ENCODE data around the gene STAT5B. TPM values are rescaled to one million over a fixed set of nuclear protein-coding genes. Genes with fewer than 3 reads are reported as not detected.
A peak's percentile ranks its signal among the peaks of the same experiment; 100 is the strongest.

The STAT5B gene
- total and polyA plus RNA-seq, 9 of the 15 experiments (the other 6 are each of a cell fraction or from before 2014, with no cell fraction given): 20.8 to 176 (median 92.4) TPM

GRCh38 chr17:42309986-42310786 lies 34.0 kb upstream of the STAT5B start (continued):
- no peak for TF ChIP-seq NFYB (IDR thresholded peaks at IDR 0.05; ENCODE audit: extremely low read depth, insufficient read length)
- TF ChIP-seq CAMTA2 (CRISPR knock-in tag; conservative IDR thresholded peaks at IDR 0.05): no peak
- no peak for TF ChIP-seq KAT2B (IDR thresholded peaks at IDR 0.05; ENCODE audit: low read depth, low read length)
- no peak for TF ChIP-seq MECOM (CRISPR knock-in tag; IDR thresholded peaks at IDR 0.05)
- no peak for TF ChIP-seq CBFA2T3 (IDR thresholded peaks at IDR 0.05)
- TF ChIP-seq ZNF395 (CRISPR knock-in tag; IDR thresholded peaks at IDR 0.05): 0 out of 2 replicates have a peak, but pooled peaks have one; percentile 15
- TF ChIP-seq ZEB2 (IDR thresholded peaks at IDR 0.05): no peak
- no peak for TF ChIP-seq POLR2H (tag; IDR thresholded peaks at IDR 0.05; ENCODE audit: low read depth)
- no peak for TF ChIP-seq HMBOX1 (IDR thresholded peaks at IDR 0.05)
- TF ChIP-seq THRAP3 (IDR thresholded peaks at IDR 0.05; ENCODE audit: borderline replicate concordance): peak; percentile 9; the same call in 1 of the 2 replicates
- TF ChIP-seq BRF1 (IDR thresholded peaks at IDR 0.05; ENCODE audit: borderline replicate concordance, extremely low read depth, insufficient read length): no peak
- peak; percentile 22; the same call in 1 of the 2 replicates for TF ChIP-seq CTBP1 (IDR thresholded peaks at IDR 0.05; ENCODE audit: borderline replicate concordance)
- no peak for TF ChIP-seq FIP1L1 (IDR thresholded peaks at IDR 0.05; ENCODE audit: low read depth, low read length, poor library complexity, severe bottlenecking)
- 0 out of 2 replicates have a peak, but pooled peaks have one; percentile 12 for TF ChIP-seq SUPT5H (IDR thresholded peaks at IDR 0.05)
- no peak for TF ChIP-seq ILK (tag; IDR thresholded peaks at IDR 0.05; ENCODE audit: borderline replicate concordance, low read depth)
- TF ChIP-seq GATAD2A (IDR thresholded peaks at IDR 0.05): no peak
- peak; percentile 69 to 79 (median 77) for TF ChIP-seq CTCF (IDR thresholded peaks at IDR 0.05 in 2 of 3, conservative IDR thresholded peaks at IDR 0.05 in 1 of 3; ENCODE audit: insufficient read depth in 2 of 3, low read depth in 1 of 3, low read length in 3 of 3)
- TF ChIP-seq CBX2 (IDR thresholded peaks at IDR 0.05; ENCODE audit: insufficient read depth, low read length, poor library complexity, severe bottlenecking): no peak
- TF ChIP-seq POLR2A (conservative IDR thresholded peaks at IDR 0.05): peak; percentile 39; the same call in 1 of the 2 replicates
- TF ChIP-seq ZNF436 (CRISPR knock-in tag; IDR thresholded peaks at IDR 0.05): no peak
- peak; percentile 9; the same call in 1 of the 2 replicates for TF ChIP-seq JUND (IDR thresholded peaks at IDR 0.05; ENCODE audit: borderline replicate concordance, low read depth, low read length)
- TF ChIP-seq JUND (tag; IDR thresholded peaks at IDR 0.05; ENCODE audit: borderline replicate concordance, low read depth, low read length): no peak; the same call in 2 of the 3 replicates
- no peak for TF ChIP-seq KLF10 (CRISPR knock-in tag; IDR thresholded peaks at IDR 0.05)
- TF ChIP-seq DMBX1 (CRISPR knock-in tag; IDR thresholded peaks at IDR 0.05; ENCODE audit: borderline replicate concordance): peak; percentile 73; the same call in 1 of the 2 replicates
- peak; percentile 63 for TF ChIP-seq POLR2G (IDR thresholded peaks at IDR 0.05; ENCODE audit: low read depth, low read length)

Data from K562 (cell line).